GM19468 (cell line): Measurements from ENCODE around the gene GCM1.
"Not testable (repeated sequence)": the region's sequence is repeated elsewhere in the genome, so short reads cannot be mapped to it uniquely, and the experiment has no call there.

Experiments used
- ATAC-seq: cut with Tn5 transposase; IDR thresholded peaks from one replicate; pipeline ENCODE4 v1.9.1; 2021; ENCODE audit warnings: mild to moderate bottlenecking, moderate library complexity, moderate number of reproducible peaks; ENCODE audit not compliant: unreplicated experiment; ENCODE audit errors: extremely low read depth

Gene GCM1

GRCh38 chr6:53148684-53149083 lies at the start of gene GCM1:
TSS of gene GCM1 (minus strand) at chr6:53148841. CDS start at chr6:53145632, 3,209 bp downstream.
- no peak for ATAC-seq

GRCh38 chr6:53197553-53197952 lies 48.9 kb upstream of the GCM1 start:
- ATAC-seq = no peak

- ATAC-seq = no peak
Measured at GRCh38 chr6:53195048-53195447, 46.4 kb upstream of the GCM1 start.

- ATAC-seq = no peak
Measured at GRCh38 chr6:53192682-53193188, 44.1 kb upstream of the GCM1 start.

- no peak for ATAC-seq
Measured at GRCh38 chr6:53189554-53189953, 40.9 kb upstream of the GCM1 start.

- ATAC-seq = no peak
Measured at GRCh38 chr6:53188833-53189232, 40.2 kb upstream of the GCM1 start.

- no peak for ATAC-seq
Measured at GRCh38 chr6:53180678-53181077, 32.0 kb upstream of the GCM1 start.

- no peak for ATAC-seq
Measured at GRCh38 chr6:53179961-53180651, 31.5 kb upstream of the GCM1 start.

GRCh38 chr6:53178837-53179432 lies 30.3 kb upstream of the GCM1 start:
- ATAC-seq = no peak

- ATAC-seq = no peak
Measured at GRCh38 chr6:53175027-53175426, 26.4 kb upstream of the GCM1 start.

- ATAC-seq = no peak
Measured at GRCh38 chr6:53172468-53172803, 23.8 kb upstream of the GCM1 start.

- no peak for ATAC-seq
Measured at GRCh38 chr6:53171605-53172467, 23.2 kb upstream of the GCM1 start.

GRCh38 chr6:53168516-53169267 lies 20.1 kb upstream of the GCM1 start:
- no peak for ATAC-seq

GRCh38 chr6:53165293-53165692 lies 16.7 kb upstream of the GCM1 start:
- ATAC-seq = no peak

GRCh38 chr6:53162606-53163005 lies 14.0 kb upstream of the GCM1 start:
- no peak for ATAC-seq

- no peak for ATAC-seq
Measured at GRCh38 chr6:53161481-53162009, 12.9 kb upstream of the GCM1 start.

- no peak for ATAC-seq
Measured at GRCh38 chr6:53159558-53159957, 10.9 kb upstream of the GCM1 start.

GRCh38 chr6:53158076-53158475 lies 9.4 kb upstream of the GCM1 start:
- not testable (repeated sequence) for ATAC-seq

- ATAC-seq = not testable (repeated sequence)
Measured at GRCh38 chr6:53155279-53155678, 6.6 kb upstream of the GCM1 start.

GRCh38 chr6:53154794-53155193 lies 6.2 kb upstream of the GCM1 start:
- no peak for ATAC-seq
